GM13977 (cell line): ENCODE results near the gene RFLNA.

Experiments
- DNase-seq: peaks from one replicate; pipeline ENCODE4 v3.0.0; 2012; ENCODE audit warnings: low spot score
- in situ Hi-C: fragments of 300-500 bp; cut with MboI; formaldehyde crosslinking; loops from one replicate; pipeline ENCODE4 v1.12.0; 2022; ENCODE audit warnings: low sequenced_read_pairs, low pct_unique_long_range_greater_than_20kb, mixed read lengths, inconsistent platforms; ENCODE audit not compliant: unreplicated experiment
- TF ChIP-seq, protein P1 (sequence below): IDR thresholded peaks from 2 replicates; pipeline ENCODE4 v1.5.1; 2012; ENCODE audit warnings: mild to moderate bottlenecking, control low read depth; ENCODE audit not compliant: insufficient read depth; ENCODE audit errors: extremely low read depth, missing control alignments

RFLNA gene

DNA sequence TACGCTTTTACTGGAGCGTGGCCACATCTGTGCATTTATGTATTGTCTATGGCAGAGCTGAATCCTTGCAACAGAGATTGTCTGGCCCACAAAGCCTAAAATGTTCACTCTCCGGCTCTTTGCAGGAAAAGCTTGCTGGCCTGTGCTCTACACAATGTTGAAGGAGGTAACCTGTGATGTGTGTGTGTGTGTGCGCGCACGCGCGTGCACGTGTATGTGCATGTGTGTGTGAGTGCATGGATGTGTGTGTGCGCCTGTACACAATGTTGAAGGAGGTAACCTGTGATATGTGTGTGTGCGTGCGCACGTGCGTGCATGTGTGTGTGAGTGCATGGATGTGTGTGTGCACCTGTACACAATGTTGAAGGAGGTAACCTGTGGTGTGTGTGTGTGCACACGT, 62.7 kb downstream of the RFLNA start:
- in situ Hi-C loops: loop anchor here (25.0 kb wide), 1 partner anchor 405 kb away; no protein-coding TSS in a partner anchor
- TF ChIP-seq, protein P1, sequence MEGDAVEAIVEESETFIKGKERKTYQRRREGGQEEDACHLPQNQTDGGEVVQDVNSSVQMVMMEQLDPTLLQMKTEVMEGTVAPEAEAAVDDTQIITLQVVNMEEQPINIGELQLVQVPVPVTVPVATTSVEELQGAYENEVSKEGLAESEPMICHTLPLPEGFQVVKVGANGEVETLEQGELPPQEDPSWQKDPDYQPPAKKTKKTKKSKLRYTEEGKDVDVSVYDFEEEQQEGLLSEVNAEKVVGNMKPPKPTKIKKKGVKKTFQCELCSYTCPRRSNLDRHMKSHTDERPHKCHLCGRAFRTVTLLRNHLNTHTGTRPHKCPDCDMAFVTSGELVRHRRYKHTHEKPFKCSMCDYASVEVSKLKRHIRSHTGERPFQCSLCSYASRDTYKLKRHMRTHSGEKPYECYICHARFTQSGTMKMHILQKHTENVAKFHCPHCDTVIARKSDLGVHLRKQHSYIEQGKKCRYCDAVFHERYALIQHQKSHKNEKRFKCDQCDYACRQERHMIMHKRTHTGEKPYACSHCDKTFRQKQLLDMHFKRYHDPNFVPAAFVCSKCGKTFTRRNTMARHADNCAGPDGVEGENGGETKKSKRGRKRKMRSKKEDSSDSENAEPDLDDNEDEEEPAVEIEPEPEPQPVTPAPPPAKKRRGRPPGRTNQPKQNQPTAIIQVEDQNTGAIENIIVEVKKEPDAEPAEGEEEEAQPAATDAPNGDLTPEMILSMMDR: no peak
- no peak for DNase-seq

DNA sequence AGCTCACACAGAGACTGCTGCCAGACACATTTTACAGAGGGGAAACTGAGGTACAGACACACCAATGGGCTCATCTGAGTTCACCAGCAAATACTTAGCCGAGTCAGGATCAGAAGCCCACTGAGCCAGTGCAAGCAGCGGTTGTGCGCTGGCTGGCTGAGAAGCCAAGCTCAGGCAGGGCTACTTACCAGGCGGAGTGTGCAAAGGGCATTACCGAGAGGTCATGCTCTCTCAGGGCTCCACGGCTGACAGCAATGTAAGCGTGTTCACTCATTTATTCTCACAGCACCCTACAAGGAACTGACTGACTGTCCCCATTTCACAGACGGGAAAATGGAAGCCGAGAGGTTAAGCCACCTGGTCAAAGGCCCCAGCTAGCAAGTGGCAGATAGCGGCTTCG, 63.7 kb downstream of the RFLNA start:
- in situ Hi-C loops: loop anchor here (25.0 kb wide), 1 partner anchor 404 kb away; no protein-coding TSS in a partner anchor
- TF ChIP-seq, protein P1: no peak
- no peak for DNase-seq

DNA sequence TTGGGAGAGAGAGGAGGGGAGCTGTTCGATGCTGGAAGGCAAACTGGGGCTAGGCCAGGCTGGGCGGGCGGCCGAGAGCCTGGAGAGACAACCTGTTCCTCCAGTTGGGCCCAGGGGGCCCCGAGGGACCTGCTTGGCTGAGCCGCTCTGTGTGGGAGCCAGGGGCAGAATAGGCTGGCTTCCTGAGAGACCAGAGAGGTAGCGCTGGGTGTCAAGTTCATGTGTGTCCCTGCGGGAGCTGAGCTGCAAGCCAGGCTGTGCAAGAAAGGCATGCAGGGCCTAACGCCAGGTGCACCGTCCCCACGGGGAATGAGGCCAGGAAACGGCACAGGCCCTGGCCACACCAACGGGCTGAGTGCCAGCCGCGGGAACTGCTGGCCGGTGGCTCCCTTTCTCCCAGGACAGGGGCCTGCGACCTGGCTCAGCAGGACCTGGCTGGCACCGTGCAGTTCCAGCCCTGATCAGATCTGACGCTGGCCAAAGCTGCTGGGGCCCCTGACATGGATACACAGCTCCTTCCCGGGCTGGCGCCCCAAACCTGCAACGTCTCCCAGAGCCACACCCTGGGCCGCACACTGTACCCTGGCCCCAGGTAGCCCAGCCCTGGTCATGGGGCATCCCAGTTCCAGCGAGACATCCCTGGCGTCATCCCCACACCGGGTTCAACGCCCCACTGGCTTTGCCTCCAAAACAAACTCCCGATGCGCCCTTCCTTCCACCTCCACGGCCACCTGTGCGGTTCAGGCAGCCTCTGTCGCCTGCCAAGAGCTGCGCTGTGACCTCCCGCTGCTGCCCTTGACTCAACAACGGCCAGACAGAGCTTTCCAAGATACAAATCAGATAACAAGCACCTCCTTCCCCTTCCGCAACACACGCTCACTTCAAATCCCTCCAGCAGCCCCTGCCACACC, 65.0 kb downstream of the RFLNA start:
- DNase-seq: no peak
- TF ChIP-seq, protein P1: no peak
- in situ Hi-C loops: loop anchor here (25.0 kb wide), 1 partner anchor 402 kb away; no protein-coding TSS in a partner anchor

DNA sequence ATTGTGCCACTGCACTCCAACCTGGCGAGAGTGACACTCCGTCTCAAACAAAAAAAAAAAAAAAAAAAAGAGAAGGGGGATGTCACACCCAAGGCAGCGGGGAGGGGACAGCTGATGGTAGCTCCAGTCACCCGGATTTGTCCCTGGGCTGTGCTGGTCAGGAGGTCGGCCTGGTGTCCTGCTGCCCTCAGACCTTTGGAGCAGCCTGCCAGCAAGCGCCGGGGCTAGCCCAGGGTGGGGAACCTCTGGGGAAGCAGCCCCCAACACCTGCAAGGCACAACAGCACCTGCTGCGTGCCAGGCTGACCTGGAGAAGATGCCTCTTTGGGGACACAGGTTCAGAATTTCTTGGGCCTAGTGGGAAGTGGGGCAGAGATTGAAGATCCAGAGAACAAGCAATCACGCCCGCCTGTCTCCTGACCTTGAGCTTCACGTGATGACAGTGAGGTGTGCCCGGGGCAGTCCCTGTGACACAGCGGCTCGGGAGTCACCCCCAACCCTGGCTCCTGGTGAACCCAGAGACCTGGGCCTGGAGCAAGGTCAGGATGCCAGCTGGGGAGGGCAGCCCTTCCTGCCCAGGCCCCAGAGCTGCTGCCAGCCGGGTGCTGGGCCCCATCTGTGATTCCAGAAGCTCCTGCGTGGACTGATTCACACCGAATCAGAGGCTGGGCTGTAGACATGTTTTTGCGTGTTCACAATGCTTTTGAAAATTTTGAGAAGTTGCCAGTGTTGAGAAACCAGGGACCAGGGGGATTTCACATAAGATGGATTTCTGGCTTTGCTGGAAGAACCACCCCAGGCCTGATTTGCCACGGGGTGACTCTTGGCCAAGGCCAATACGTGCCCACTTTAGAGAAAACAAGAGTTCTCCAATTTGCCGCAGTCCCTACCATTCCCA, 66.4 kb downstream of the RFLNA start:
- in situ Hi-C loops: loop anchor here (25.0 kb wide), 1 partner anchor 401 kb away; no protein-coding TSS in a partner anchor
- TF ChIP-seq, protein P1: no peak
- DNase-seq: no peak

DNA sequence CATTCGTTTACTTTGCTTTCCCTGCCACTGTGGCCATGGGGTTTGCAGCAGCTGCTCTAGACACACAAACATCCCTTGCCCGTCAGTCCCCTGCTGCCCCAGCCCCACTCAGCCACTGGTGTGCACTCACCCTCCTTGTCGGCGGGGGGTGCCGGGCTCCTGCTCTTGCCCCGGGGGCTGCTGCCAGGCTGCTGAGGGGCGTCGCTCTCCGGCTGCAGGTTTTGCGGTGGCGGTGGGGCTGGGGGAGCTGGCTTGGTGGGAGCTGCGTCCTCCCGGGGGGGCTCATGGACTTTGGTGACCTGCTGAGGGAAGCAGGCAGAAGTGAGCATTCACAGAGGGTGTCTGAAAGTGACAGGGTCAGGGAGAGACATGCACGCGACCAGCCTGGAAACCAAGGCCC, 67.1 kb downstream of the RFLNA start:
- TF ChIP-seq, protein P1: no peak
- no peak for DNase-seq
- in situ Hi-C loops: loop anchor here (25.0 kb wide), 1 partner anchor 400 kb away; no protein-coding TSS in a partner anchor

DNA sequence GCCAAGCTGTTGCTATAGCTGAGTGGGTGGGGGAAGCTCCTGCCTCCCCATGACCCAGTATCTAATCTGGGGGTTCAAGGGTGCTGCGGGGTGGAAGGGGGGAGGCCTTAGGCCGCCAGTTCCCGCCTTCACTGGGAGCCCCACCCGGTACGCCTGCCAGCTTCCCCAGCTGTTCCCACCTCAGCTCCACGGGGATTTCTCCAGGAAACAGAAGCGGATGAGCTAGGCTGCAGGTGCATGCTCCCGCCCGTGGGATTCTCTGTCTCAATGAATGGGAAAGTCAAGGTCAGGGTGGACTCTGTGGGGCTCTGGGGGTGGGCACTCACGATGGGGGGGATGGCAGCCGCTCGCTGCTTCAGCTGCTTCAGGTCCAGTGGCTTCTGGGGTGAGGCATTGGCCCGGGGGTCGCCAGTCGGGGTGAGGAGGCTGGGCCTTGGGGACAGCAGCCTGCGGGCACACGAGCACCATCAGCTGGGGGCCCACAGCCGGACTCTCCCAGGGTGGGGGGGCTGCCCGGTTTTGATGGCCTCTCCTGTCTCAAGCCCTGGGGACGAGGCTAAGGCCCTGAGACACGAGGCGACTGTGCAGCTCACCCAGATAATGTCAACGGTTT, 68.6 kb downstream of the RFLNA start:
- in situ Hi-C loops: loop anchor here (25.0 kb wide), 1 partner anchor 399 kb away; no protein-coding TSS in a partner anchor
- TF ChIP-seq, protein P1: no peak

More for the DNA sequence above, 68.6 kb downstream of the RFLNA start:
- no peak for DNase-seq
